H9 (cell line): Measurements from ENCODE around the gene LRP3. TPM values are rescaled to one million over a fixed set of nuclear protein-coding genes. Genes with fewer than 3 reads are reported as not detected.
A peak's percentile ranks its signal among the peaks of the same experiment; 100 is the strongest.

ENCODE experiments used
- DNase-seq: peaks from one replicate; pipeline ENCODE4 v3.0.0-alpha.2; 2017
- H2AFZ ChIP-seq: one replicate; pipeline ENCODE4 v1.6.1; 2013; ENCODE audit warnings: mild to moderate bottlenecking, low read length, control low read depth, moderate library complexity
- H2AK5ac ChIP-seq: 2 replicates; pipeline ENCODE4 v1.6.1; 2013; ENCODE audit warnings: low read length, control low read depth, mixed read lengths; ENCODE audit not compliant: insufficient read length
- H2BK120ac ChIP-seq: one replicate; pipeline ENCODE4 v1.6.1; 2013; ENCODE audit warnings: low read depth, mild to moderate bottlenecking, low read length, control low read depth, inconsistent platforms; ENCODE audit not compliant: poor library complexity, severe bottlenecking
- H2BK12ac ChIP-seq: 2 replicates; pipeline ENCODE4 v1.6.1; 2013; ENCODE audit warnings: low read length, control low read depth, mixed read lengths, low read depth; ENCODE audit not compliant: insufficient read length
- H2BK15ac ChIP-seq: 2 replicates; pipeline ENCODE4 v1.6.1; 2013; ENCODE audit warnings: low read depth, low read length, control low read depth
- H2BK20ac ChIP-seq: one replicate; pipeline ENCODE4 v1.6.1; 2013; ENCODE audit warnings: low read depth, mild to moderate bottlenecking, low read length, control low read depth, inconsistent platforms; ENCODE audit not compliant: poor library complexity, severe bottlenecking
- H2BK5ac ChIP-seq: 2 replicates; pipeline ENCODE4 v1.6.1; 2013; ENCODE audit warnings: low read length, control low read depth, mixed read lengths; ENCODE audit not compliant: insufficient read length
- H3K14ac ChIP-seq: 2 replicates; pipeline ENCODE4 v1.6.1; 2013; ENCODE audit warnings: low read length, control low read depth; ENCODE audit not compliant: insufficient read depth
- H3K18ac ChIP-seq: 2 replicates; pipeline ENCODE4 v1.6.1; 2013; ENCODE audit warnings: low read depth, mild to moderate bottlenecking, mixed read lengths, low read length, control low read depth; ENCODE audit not compliant: insufficient read length
- H3K23ac ChIP-seq: 2 replicates; pipeline ENCODE4 v1.6.1; 2013; ENCODE audit warnings: low read length, control low read depth, mixed read lengths, low read depth; ENCODE audit not compliant: insufficient read length
- H3K23me2 ChIP-seq: 2 replicates; pipeline ENCODE4 v1.6.1; 2013; ENCODE audit warnings: low read depth, mild to moderate bottlenecking, mixed read lengths, low read length, control low read depth; ENCODE audit not compliant: insufficient read length, poor library complexity, severe bottlenecking
- H3K27ac ChIP-seq: 2 replicates; pipeline ENCODE4 v1.5.1; 2013; ENCODE audit warnings: low read length, control low read depth, mixed read lengths, low read depth; ENCODE audit not compliant: insufficient read length
- H3K27me3 ChIP-seq: 2 replicates; pipeline ENCODE4 v1.6.1; 2013; ENCODE audit warnings: low read length, control low read depth, inconsistent platforms; ENCODE audit not compliant: insufficient read depth
- H3K4ac ChIP-seq: 2 replicates; pipeline ENCODE4 v1.6.1; 2013; ENCODE audit warnings: low read depth, mild to moderate bottlenecking, control low read depth, inconsistent platforms, low read length, moderate library complexity
- H3K4me1 ChIP-seq: 2 replicates; pipeline ENCODE4 v1.6.1; 2013; ENCODE audit warnings: low read length, control low read depth, inconsistent platforms; ENCODE audit not compliant: insufficient read depth
- H3K4me2 ChIP-seq: 2 replicates; pipeline ENCODE4 v1.6.1; 2013; ENCODE audit warnings: low read length, control low read depth, mixed read lengths; ENCODE audit not compliant: insufficient read length, insufficient read depth
- H3K56ac ChIP-seq: 2 replicates; pipeline ENCODE4 v1.6.1; 2013; ENCODE audit warnings: low read depth, mild to moderate bottlenecking, mixed read lengths, low read length, control low read depth; ENCODE audit not compliant: insufficient read length
- H3K79me1 ChIP-seq: 2 replicates; pipeline ENCODE4 v1.6.1; 2013; ENCODE audit warnings: low read depth, mild to moderate bottlenecking, moderate library complexity, low read length, control low read depth, inconsistent platforms; ENCODE audit not compliant: insufficient read depth, poor library complexity, severe bottlenecking
- H3K79me2 ChIP-seq: 2 replicates; pipeline ENCODE4 v1.6.1; 2013; ENCODE audit warnings: low read length, control low read depth, inconsistent platforms; ENCODE audit not compliant: insufficient read depth
- H3K9ac ChIP-seq: 2 replicates; pipeline ENCODE4 v1.6.1; 2013; ENCODE audit warnings: low read length, control low read depth, mixed read lengths; ENCODE audit not compliant: insufficient read length; ENCODE audit errors: extremely low read depth
- H3K9me3 ChIP-seq: one replicate; pipeline ENCODE4 v1.6.1; 2013; ENCODE audit warnings: low read depth, low read length, inconsistent platforms; ENCODE audit not compliant: control insufficient read depth
- H3T11ph ChIP-seq: one replicate; pipeline ENCODE4 v1.6.1; 2013; ENCODE audit warnings: mild to moderate bottlenecking, low read length, control low read depth, inconsistent platforms
- H4K20me1 ChIP-seq: one replicate; pipeline ENCODE4 v1.6.1; 2013; ENCODE audit not compliant: control insufficient read depth, insufficient read length, insufficient read depth
- H4K5ac ChIP-seq: 2 replicates; pipeline ENCODE4 v1.6.1; 2013; ENCODE audit warnings: low read depth, mild to moderate bottlenecking, mixed read lengths, low read length, control low read depth; ENCODE audit not compliant: insufficient read length
- H4K8ac ChIP-seq: replicated peaks from 2 replicates; pipeline ENCODE4 v1.6.1; 2013; ENCODE audit warnings: low read length, control low read depth, mixed read lengths, low read depth; ENCODE audit not compliant: insufficient read length
- H4K91ac ChIP-seq: 2 replicates; pipeline ENCODE4 v1.6.1; 2013; ENCODE audit warnings: low read depth, mild to moderate bottlenecking, moderate library complexity, mixed read lengths, low read length, control low read depth; ENCODE audit not compliant: insufficient read length
- H3K27ac Mint-ChIP-seq, 3 experiments: 2 replicates in 2 of 3; 3 replicates in 1 of 3; pipeline ENCODE4 v1.8.0; 2020 to 2021; ENCODE audit warnings: mixed read lengths in 3 of 3, mild to moderate bottlenecking in 1 of 3, moderate library complexity in 1 of 3
- H3K27me3 Mint-ChIP-seq: 2 replicates; pipeline ENCODE4 v1.8.0; 2021; ENCODE audit warnings: low read depth, mild to moderate bottlenecking, moderate library complexity, mixed read lengths
- H3K36me3 Mint-ChIP-seq, 3 experiments: 2 replicates in 2 of 3; 3 replicates in 1 of 3; pipeline ENCODE4 v1.8.0; 2020 to 2021; ENCODE audit warnings: low read depth in 3 of 3, mixed read lengths in 3 of 3; ENCODE audit not compliant: insufficient read depth in 1 of 3
- H3K4me1 Mint-ChIP-seq, 2 experiments: 2 replicates each; pipeline ENCODE4 v1.8.0; 2020; ENCODE audit warnings: mixed read lengths in 2 of 2
- H3K4me3 Mint-ChIP-seq, 2 experiments: 2 replicates in 1 of 2; 3 replicates in 1 of 2; pipeline ENCODE4 v1.8.0; 2020 to 2021; ENCODE audit warnings: mild to moderate bottlenecking in 2 of 2, mixed read lengths in 2 of 2, moderate library complexity in 1 of 2
- H3K9me3 Mint-ChIP-seq, 2 experiments: 2 replicates in 1 of 2; 3 replicates in 1 of 2; pipeline ENCODE4 v1.8.0; 2020; ENCODE audit warnings: mild to moderate bottlenecking in 2 of 2, mixed read lengths in 2 of 2, moderate library complexity in 1 of 2
- CTCF ChIP-seq: fragments of 200-600 bp; sonication (generic); conservative IDR thresholded peaks from 3 replicates; pipeline ENCODE4 v1.8.0; 2021; ENCODE audit warnings: antibody characterized with exemption, mild to moderate bottlenecking
- WGBS: extraction: QIAGEN DNeasy Blood & Tissue Kit; methylation state at CpG from one replicate; pipeline ENCODE4 v1.1.7; 2013; ENCODE audit warnings: missing lambda C conversion rate, low lambda C conversion rate, mixed read lengths; ENCODE audit not compliant: insufficient read length; ENCODE audit errors: extremely low coverage; 5-methylcytosine and 5-hydroxymethylcytosine counted together
- total RNA-seq: library from RNA; stranded (reverse); gene quantifications from 2 replicates; pipeline ENCODE4 v1.2.1, GENCODE V29; 2021

LRP3 gene
- total RNA-seq, 1 experiment from 2014 or later: 29.2 TPM

GRCh38 chr19:33206261-33207039 lies 12.3 kb downstream of the LRP3 start:
- Histone ChIP-seq H3K27ac (no peak overlapping the region), H3K23ac (no peak overlapping the region), H3T11ph (no peak overlapping the region), H3K14ac (no peak overlapping the region; the same call in 1 of the 2 replicates), H3K56ac (no peak overlapping the region), H3K79me2 (no peaks in the 10 kb centered on the region), H3K4me2 (no peak overlapping the region), H2BK5ac (no peak overlapping the region), H3K23me2 (no peaks in the 10 kb centered on the region), H4K5ac (no peak overlapping the region), H2BK12ac (no peak overlapping the region), H4K8ac (no peak overlapping the region), H4K91ac (no peak overlapping the region), H2AK5ac (no peak overlapping the region), H3K27me3 (no peaks in the 10 kb centered on the region), H3K18ac (no peak overlapping the region), H3K4me1 (no peaks in the 10 kb centered on the region), H2BK20ac (no peak overlapping the region), H2AFZ (no peak overlapping the region), H3K9ac (no peak overlapping the region), H3K9me3 (no peaks in the 10 kb centered on the region), H4K20me1 (no peaks in the 10 kb centered on the region), H2BK120ac (no peak overlapping the region), H3K79me1 (no peaks in the 10 kb centered on the region), H3K4ac (no peak overlapping the region), H2BK15ac (no peak overlapping the region)
- no peak for TF ChIP-seq CTCF
- Mint-ChIP-seq H3K4me3 (no peak overlapping the region), H3K27me3 (no peaks in the 10 kb centered on the region; the same call in 1 of the 2 replicates), H3K4me1 (no peaks in the 10 kb centered on the region), H3K36me3 (peaks cover 0 to 10% (median 8%) of the 10 kb centered on the region in 3 experiments; a peak in 6 of 7 replicates), H3K9me3 (no peaks in the 10 kb centered on the region), H3K27ac (peak overlapping the region in 1 of 3 experiments; percentile 55; a peak in 1 of 7 replicates)
- DNase-seq: no peak
- WGBS: no CpG with 5 or more reads among the region's 38 CpGs
